HG03460 (cell line): ENCODE data around the gene TTC19.
"Not testable (repeated sequence)": the region's sequence is repeated elsewhere in the genome, so short reads cannot be mapped to it uniquely, and the experiment has no call there.

Source experiments
- ATAC-seq: cut with Tn5 transposase; IDR thresholded peaks from one replicate; pipeline ENCODE4 v1.9.1; 2021; ENCODE audit not compliant: unreplicated experiment

TTC19 gene

DNA sequence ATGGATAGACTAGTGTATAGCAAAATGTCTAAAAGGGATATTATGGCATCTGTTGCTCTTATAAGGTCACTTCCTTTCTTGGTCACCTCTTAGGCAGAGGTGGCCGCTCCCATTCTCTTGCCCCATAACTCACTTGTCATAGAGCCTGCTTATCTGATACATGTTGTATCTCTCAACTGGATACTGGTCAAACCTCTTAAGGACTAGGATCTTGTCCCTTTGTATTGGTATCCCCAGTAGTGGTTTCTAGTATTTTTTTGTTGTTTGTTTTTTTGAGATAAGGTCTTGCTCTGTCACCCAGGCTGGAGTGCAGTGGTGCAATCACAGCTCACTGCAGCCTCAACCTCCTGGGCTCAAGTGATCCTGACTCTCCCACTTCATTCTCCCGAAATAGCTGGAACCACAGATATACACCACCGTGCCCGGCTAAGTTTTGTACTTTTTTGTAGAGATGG is 27.1 kb upstream of the TTC19 start:
- ATAC-seq = no peak

DNA sequence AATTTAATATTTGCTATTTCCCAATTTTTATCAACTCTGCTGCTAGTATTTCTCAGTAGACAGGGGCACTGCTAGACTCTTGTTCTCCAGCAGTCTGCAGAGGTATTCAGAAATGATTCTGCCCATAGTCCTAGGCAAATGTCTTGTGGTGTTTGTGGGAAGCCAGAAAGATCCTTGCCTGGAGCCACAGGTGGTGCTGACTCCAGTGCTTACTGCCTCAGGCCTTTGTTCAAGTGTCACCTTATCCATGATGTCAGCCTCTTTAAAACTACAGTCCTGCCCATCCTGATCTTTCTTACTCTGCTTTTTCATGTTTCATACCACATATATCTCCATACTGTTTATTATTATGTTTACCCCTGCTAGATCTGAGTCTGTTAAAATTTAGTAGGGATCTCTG is 26.6 kb upstream of the TTC19 start:
- ATAC-seq = no peak

DNA sequence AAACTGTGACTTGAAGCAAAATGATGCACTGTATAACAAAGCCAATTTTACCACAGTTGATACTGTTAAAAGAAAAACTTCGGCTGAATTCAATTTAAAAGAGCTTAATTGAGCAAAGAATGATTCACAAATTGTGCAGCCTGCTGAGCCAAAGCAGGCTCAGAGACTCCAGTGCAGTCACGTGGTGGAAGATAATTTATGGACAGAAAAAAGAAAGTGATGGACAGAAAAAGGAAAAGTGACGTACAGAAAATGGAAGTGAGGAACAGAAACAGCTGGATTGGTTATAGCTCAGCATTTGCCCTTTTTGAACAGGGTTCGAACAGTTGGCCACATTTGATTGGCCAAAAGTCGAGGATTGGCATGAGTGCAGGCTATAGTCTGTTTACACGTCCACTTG is 25.8 kb upstream of the TTC19 start:
- ATAC-seq = no peak

DNA sequence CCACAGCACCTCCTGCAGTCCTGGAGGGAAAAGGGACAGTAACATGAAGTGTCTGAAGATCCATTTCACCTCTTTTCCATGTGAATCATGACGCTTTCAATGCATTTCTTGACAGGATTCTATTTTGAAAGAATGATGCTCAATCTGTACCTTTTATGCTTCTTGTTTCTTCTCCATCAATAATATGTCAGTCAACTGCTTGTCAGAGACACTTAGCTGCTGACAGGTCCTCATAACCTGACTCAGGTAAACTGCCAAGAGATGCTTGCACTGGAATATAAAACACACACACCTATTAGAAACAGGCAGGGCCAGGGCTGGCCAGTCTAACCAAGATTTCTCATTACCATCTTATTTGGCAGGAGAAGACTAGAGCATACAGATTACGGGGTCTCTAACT is 21.7 kb upstream of the TTC19 start:
- no peak for ATAC-seq

DNA sequence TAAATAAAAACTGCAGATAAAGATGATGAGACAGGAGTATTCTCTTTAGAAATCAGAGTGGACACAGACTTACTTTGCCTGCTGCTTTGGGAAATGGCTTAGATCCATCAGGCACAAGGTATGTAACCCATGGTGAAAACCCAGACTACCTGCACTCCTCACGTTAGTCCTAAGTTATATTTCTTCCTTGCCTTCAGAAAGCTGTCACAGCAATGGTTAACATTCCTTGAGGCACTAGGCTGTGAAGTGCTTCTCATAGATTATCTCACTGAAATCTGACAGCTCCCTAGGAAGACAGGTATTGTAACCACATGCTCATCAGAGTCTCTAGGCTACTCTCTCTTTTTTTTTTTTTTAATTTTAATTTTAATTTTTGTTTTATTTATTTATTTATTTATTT is 21.0 kb upstream of the TTC19 start:
- no peak for ATAC-seq

DNA sequence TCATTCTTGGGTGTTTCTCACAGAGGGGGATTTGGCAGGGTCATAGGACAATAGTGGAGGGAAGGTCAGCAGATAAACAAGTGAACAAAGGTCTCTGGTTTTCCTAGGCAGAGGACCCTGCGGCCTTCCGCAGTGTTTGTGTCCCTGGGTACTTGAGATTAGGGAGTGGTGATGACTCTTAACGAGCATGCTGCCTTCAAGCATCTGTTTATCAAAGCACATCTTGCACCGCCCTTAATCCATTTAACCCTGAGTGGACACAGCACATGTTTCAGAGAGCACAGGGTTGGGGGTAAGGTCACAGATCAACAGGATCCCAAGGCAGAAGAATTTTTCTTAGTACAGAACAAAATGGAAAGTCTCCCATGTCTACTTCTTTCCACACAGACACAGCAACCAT is 20.6 kb upstream of the TTC19 start:
- not testable (repeated sequence) for ATAC-seq

DNA sequence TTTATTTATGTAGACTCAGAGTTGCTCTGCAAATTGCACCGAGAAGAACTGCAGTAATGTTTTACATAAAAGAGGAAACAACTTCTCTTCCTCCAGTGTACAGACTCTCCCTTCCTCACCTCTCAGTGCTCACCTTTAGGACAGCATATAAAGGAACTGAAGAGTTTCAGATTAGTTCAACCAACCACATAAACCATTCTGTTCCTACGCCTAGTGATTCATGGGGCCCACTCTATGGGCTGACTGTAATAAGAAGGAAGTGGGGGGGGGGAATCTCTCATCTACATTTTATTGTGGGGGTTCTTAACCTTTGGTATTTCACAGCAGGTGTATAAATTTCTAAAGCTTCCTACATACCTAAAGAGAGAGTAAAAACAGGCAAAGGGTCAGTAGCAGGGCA is 18.4 kb upstream of the TTC19 start:
- peak; percentile 87 for ATAC-seq

DNA sequence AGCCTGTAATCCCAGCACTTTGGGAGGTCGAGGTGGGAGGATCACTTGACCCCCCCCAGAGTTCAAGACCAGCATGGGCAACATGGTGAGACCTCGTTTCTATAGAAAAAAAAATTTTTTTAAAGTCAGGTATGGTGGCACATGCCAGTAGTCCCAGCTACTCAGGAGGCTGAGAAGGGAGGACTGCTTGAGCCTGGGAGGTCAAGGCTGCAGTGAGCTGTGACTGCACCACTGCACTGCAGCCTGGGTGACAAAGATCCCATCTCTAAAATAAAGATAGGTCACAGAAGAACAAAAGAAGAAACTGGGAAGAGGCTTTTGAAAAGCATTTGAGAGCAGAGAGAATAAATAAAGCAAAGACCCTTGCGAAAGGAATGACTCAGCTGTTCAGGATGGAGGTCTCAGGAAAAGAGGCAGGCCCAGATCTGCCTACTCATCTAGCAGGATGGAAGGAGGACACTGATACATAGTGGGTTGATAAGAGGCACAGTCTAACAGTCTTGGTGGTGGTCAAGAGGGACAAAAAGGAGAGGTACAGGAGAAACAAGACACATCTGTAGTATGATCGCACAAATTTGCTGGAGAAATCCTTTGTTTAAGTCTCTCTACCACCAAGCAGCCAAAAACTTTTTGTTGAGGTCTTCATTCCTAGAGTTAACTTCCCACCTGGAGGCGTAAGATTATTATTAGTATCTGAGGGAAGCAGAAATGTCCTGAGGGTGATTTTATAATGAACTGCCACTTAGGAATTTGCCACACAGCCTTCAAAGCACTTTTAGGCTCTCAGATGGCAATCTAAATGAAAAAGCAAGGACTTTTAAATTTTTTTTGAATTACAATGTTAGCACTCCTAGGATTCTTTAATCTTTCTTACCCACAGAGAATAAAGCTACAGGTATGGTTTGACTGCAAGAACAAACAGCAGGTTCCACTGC is 17.7 kb upstream of the TTC19 start:
- no peak for ATAC-seq

DNA sequence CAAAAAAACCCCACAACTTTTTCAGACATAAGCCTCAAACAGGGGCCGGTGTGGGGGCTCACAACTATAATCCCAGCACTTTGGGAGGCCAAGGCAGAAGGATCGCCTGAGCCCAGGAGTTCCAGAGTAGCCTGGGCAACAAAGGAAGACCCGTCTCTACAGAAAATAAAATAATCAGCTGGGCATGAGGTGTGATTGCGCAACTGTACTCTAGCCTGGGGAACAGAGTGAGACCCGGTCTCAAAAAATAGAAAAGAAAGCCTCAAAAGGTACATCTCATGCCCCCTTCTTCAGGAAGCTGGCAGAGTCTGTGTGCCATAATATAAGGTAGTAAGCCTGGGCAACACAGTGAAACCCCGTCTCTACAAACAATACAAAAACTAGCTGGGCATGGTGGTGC is 3.3 kb upstream of the TTC19 start:
- ATAC-seq = no peak

DNA sequence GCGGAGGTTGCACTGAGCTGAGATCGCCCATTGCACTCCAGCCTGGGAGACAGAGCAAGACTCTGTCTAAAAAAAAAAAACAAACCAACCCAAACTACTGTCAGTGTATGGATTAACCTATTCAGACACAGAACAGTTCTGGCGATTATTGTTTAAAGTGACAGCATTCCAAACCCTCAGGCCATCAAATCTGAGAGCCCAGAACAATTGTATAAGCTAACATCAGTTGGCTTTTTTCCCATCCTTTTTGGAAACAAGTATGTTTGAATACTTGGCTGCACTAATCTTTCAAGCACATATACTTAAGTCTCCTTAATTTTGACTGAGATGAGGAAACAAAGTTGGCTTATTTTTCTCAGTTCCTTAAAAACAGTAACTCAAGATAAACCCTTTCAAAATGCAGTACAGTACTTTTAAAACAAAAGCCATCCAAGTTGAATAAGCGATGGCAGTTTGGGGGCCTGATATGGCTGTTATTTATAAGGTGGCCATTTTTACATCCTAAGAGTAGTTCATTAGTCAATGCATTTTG is 1.5 kb upstream of the TTC19 start:
- no peak for ATAC-seq

DNA sequence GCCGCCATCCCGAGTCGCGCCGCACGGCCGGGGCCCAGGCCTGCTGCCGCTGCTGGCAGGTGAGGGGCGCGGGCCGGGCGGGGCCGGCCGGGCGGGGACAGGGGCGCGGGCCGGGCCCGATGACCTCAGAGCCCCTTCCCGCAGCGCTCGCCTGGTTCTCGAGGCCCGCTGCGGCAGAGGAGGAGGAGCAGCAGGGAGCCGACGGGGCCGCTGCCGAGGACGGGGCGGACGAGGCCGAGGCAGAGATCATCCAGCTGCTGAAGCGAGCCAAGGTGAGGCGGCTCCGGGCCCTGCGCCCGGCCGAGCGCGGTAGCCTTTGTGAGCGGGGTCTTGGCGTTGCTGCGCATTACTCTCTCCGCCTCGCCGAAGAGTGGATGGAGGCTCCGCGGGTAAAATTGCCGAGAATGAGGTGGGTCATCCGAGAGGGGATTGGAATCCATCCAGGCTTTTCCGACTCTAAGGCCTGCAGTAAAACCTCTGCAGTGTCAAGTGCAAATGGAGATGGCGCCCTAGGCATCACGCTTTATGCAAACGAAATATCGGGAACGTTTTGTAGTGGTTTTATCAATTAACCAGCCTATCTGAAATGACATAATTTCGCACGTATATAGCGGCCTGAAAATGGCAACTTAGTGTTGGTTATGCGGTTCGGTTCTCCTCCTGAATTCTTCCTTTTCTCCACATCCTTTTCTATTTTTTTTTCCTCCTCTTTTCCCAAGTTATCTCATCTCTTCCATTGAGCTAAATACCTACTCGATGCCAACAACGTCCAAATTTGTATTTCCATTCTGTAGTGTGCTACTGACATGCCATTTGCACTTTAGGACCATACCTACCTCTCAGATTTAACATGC is 577 bp downstream of the TTC19 start:
- ATAC-seq = peak; percentile 36

DNA sequence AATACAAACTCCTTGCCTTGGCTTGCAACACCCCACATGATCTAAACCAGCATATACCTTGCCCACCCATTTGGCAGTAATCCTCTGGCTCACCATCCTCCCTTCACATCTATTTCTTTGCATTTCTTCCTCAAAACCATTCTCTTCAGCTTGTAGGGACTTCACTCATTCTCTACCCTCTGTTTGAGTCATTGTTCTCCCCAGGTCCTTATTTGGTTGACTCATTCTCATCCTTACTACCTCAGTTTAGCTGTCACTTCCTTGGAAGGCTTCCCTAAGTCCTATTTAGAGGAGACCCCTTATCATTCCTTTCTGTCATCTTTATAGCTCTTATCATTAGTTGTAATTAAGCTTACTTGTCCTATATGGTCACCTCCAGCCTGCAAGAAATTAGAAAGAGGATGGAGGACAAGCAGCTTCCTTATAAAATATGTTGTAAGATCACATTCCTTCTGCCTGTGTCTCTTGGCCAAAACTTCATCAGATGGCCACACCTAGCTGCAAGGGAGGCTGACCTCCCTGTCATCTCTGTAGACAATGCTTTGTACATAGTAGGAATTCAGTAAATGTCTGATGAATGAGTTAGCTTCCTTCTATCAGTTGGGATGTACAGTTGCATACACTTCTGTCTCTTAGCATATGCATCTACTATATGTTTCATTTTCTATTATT is 1.7 kb downstream of the TTC19 start:
- ATAC-seq = no peak

DNA sequence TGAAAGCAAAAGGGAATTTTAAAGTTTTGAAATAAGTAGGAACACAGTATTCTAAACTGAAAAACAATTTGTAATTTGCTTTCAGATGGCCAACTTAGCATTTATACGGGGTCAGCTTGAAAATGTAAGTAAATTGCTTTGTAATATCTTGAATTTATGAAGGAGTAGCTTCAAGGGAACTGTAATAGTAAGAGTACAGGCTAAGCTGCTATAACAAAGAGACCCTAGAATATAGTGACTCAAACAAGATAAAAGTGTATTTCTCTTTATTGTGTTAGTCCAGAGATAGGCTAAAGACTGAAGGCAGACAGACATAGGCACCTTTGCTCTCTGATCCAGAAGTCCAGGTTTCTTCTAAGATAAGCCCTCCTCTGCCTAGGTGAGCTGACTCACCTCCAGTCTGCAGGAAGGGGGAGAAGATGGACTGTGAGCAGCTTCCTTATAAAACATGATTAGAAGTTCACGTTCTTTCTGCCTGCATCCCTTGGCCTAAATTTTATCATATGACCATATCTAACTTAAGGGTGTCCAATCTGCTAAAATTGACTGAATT is 3.2 kb downstream of the TTC19 start:
- ATAC-seq = no peak

DNA sequence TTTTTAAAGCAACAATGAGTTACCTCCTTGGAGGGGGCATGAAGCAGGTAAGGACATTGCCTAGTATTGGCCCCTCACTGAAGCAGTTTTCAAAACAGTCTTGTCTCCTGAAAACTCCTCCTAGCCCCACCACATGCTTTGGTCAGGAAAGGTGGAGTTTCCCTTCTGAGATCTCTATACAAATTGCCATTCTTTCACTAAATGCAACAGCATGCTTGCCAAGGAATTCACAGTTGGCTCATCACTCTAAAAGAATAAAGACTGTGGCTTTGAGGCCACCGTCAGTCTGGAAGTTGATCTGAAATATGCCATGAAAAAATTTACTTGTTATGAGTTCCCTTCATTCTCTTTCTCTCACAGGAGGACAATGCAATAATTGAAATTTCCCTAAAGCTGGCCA is 4.2 kb downstream of the TTC19 start:
- ATAC-seq = no peak

DNA sequence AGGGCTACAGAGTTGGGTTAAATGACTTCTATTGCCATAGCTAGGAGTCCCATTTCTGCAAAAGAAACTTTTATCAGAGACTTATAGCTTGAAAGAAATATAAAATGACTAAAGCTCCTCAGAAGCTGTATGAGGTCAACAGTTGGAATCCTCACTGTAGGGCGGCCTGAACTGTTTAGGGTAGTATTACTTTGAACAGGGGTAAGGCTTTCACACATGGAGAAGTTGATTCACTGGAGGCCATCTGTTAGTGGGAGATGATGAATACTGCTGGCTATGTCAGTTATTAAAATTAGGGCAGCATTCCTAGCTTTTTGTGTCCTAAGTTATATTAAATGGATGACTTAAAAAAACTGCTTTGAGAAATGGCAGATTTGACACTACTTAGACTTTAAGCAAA is 6.0 kb downstream of the TTC19 start:
- ATAC-seq = no peak

DNA sequence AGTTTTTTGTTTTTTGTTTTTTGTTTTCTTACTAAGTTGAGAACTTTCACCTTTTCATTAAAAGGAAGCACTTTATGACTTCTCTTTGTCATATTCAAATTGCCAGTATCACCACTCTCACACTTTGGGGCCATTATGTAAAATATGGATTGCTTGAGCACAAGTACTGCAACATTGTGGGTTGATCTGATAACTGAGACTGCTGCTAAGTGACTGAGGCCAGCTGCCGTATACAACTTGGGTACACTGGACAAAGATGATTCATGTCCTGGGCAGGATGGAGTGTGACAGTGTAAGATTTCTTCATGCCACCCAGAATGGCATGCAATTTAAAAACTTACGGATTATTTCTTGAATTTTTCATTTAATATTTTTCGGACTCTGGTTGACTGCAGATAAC is 7.8 kb downstream of the TTC19 start:
- ATAC-seq = no peak

DNA sequence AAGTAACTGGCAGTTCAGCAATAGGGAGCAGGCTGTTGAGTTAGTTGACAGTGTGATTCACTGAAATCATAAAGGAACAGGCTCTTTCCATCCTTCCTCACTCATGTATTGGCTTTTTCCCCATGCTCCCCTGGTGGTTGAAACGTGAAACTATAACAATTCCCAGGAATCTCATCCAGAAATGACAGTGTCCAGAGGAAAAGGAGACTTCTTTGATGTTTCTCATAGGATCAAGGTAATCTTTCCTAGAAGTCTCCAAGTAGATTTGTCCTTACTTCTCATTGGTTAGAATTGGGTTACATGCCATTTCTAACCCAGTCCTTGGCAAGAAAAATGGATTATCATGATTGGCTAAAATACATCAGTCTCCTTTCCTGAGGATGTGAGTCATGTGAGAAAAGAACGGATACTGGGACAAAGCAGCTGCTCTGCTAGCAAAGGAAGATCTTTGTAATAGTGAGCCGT is 14.4 kb downstream of the TTC19 start:
- ATAC-seq = no peak

DNA sequence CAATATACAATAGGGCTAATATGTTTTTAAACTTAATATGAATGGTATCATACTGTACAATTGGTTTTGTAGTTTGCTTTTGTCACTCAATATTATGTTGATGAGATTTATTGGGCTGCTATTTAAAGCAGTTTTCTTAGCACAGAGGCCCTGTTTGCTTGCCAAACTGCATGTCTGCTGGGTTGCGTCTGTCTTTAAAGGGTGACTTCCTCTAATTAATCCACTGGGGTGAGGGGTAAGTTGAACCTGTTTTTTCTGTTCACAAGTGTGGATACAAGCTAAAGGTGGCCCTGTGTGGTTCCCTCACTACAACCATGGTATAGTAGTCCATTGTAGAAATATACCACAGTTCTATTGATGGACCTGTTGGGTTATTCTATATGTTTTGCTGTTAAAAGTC is 19.7 kb downstream of the TTC19 start:
- ATAC-seq = no peak

DNA sequence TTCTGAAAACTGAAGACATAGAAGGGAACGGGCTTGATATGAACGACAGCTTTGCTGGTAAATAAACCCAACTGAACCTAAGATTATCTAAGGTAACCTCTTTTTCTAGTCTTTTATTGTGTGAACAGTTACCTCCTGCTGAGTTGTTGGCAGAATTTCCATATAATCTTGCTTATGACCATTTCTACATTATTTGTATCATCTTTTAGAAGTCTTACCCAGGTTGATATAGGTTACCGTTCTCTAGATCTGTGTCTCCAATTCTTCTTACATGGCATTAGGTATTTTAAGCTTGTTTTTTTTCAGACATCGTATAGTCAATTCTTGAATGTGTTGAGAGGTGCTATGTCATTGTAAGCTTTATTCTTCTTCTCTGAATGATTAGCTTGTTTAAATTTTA is 24.3 kb downstream of the TTC19 start:
- no peak for ATAC-seq

DNA sequence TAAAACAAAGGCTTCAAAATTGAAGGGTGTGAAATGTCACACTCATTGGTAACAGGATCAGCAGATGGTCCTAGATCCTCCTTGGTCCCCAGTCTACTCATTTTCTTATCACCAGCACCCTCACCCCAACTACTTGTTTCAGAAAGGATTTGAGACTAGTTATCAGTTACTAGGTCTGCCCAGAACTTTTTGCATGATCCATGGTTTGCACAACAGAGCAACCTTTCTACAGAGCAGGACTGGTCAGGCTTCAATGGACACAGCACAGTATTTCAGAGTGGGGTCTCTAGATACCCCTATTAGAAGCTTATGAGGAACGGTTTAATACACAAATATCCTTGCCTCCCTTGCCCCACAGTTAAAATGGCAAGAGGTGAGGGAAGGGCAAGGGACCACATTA is 25.6 kb downstream of the TTC19 start:
- ATAC-seq = no peak

DNA sequence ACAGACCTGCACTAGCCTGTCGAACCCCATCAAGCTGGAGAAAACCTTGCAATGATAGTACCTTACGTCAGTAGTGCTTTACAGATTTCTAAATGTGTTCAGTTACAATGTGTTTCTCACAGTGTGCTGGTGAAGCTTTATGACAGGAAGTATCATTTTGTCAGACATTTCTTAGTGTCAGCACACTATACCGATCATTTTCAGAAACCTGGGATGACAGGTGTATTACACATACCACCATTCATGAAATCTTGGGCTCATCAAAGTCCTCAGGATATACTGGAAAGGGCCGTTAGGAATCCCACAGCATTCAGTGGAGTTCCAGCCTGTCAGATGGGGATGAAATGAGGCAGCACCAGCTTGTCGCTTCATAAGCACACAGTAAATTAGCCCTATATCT is 27.3 kb downstream of the TTC19 start:
- ATAC-seq = no peak
